H9 (cell line): ENCODE measurements around the gene SLC12A2. TPM values are rescaled to one million over a fixed set of nuclear protein-coding genes. Genes with fewer than 3 reads are reported as not detected.

Experiments used
- DNase-seq: peaks from one replicate; pipeline ENCODE4 v3.0.0-alpha.2; 2017
- H2AFZ ChIP-seq: one replicate; pipeline ENCODE4 v1.6.1; 2013; ENCODE audit warnings: mild to moderate bottlenecking, low read length, control low read depth, moderate library complexity
- H2AK5ac ChIP-seq: 2 replicates; pipeline ENCODE4 v1.6.1; 2013; ENCODE audit warnings: low read length, control low read depth, mixed read lengths; ENCODE audit not compliant: insufficient read length
- H2BK120ac ChIP-seq: one replicate; pipeline ENCODE4 v1.6.1; 2013; ENCODE audit warnings: low read depth, mild to moderate bottlenecking, low read length, control low read depth, inconsistent platforms; ENCODE audit not compliant: poor library complexity, severe bottlenecking
- H2BK12ac ChIP-seq: 2 replicates; pipeline ENCODE4 v1.6.1; 2013; ENCODE audit warnings: low read length, control low read depth, mixed read lengths, low read depth; ENCODE audit not compliant: insufficient read length
- H2BK15ac ChIP-seq: 2 replicates; pipeline ENCODE4 v1.6.1; 2013; ENCODE audit warnings: low read depth, low read length, control low read depth
- H2BK20ac ChIP-seq: one replicate; pipeline ENCODE4 v1.6.1; 2013; ENCODE audit warnings: low read depth, mild to moderate bottlenecking, low read length, control low read depth, inconsistent platforms; ENCODE audit not compliant: poor library complexity, severe bottlenecking
- H2BK5ac ChIP-seq: 2 replicates; pipeline ENCODE4 v1.6.1; 2013; ENCODE audit warnings: low read length, control low read depth, mixed read lengths; ENCODE audit not compliant: insufficient read length
- H3K14ac ChIP-seq: 2 replicates; pipeline ENCODE4 v1.6.1; 2013; ENCODE audit warnings: low read length, control low read depth; ENCODE audit not compliant: insufficient read depth
- H3K18ac ChIP-seq: 2 replicates; pipeline ENCODE4 v1.6.1; 2013; ENCODE audit warnings: low read depth, mild to moderate bottlenecking, mixed read lengths, low read length, control low read depth; ENCODE audit not compliant: insufficient read length
- H3K23ac ChIP-seq: 2 replicates; pipeline ENCODE4 v1.6.1; 2013; ENCODE audit warnings: low read length, control low read depth, mixed read lengths, low read depth; ENCODE audit not compliant: insufficient read length
- H3K23me2 ChIP-seq: 2 replicates; pipeline ENCODE4 v1.6.1; 2013; ENCODE audit warnings: low read depth, mild to moderate bottlenecking, mixed read lengths, low read length, control low read depth; ENCODE audit not compliant: insufficient read length, poor library complexity, severe bottlenecking
- H3K27ac ChIP-seq: 2 replicates; pipeline ENCODE4 v1.5.1; 2013; ENCODE audit warnings: low read length, control low read depth, mixed read lengths, low read depth; ENCODE audit not compliant: insufficient read length
- H3K27me3 ChIP-seq: 2 replicates; pipeline ENCODE4 v1.6.1; 2013; ENCODE audit warnings: low read length, control low read depth, inconsistent platforms; ENCODE audit not compliant: insufficient read depth
- H3K4ac ChIP-seq: 2 replicates; pipeline ENCODE4 v1.6.1; 2013; ENCODE audit warnings: low read depth, mild to moderate bottlenecking, control low read depth, inconsistent platforms, low read length, moderate library complexity
- H3K4me1 ChIP-seq: 2 replicates; pipeline ENCODE4 v1.6.1; 2013; ENCODE audit warnings: low read length, control low read depth, inconsistent platforms; ENCODE audit not compliant: insufficient read depth
- H3K4me2 ChIP-seq: 2 replicates; pipeline ENCODE4 v1.6.1; 2013; ENCODE audit warnings: low read length, control low read depth, mixed read lengths; ENCODE audit not compliant: insufficient read length, insufficient read depth
- H3K56ac ChIP-seq: 2 replicates; pipeline ENCODE4 v1.6.1; 2013; ENCODE audit warnings: low read depth, mild to moderate bottlenecking, mixed read lengths, low read length, control low read depth; ENCODE audit not compliant: insufficient read length
- H3K79me1 ChIP-seq: 2 replicates; pipeline ENCODE4 v1.6.1; 2013; ENCODE audit warnings: low read depth, mild to moderate bottlenecking, moderate library complexity, low read length, control low read depth, inconsistent platforms; ENCODE audit not compliant: insufficient read depth, poor library complexity, severe bottlenecking
- H3K79me2 ChIP-seq: 2 replicates; pipeline ENCODE4 v1.6.1; 2013; ENCODE audit warnings: low read length, control low read depth, inconsistent platforms; ENCODE audit not compliant: insufficient read depth
- H3K9ac ChIP-seq: 2 replicates; pipeline ENCODE4 v1.6.1; 2013; ENCODE audit warnings: low read length, control low read depth, mixed read lengths; ENCODE audit not compliant: insufficient read length; ENCODE audit errors: extremely low read depth
- H3K9me3 ChIP-seq: one replicate; pipeline ENCODE4 v1.6.1; 2013; ENCODE audit warnings: low read depth, low read length, inconsistent platforms; ENCODE audit not compliant: control insufficient read depth
- H3T11ph ChIP-seq: one replicate; pipeline ENCODE4 v1.6.1; 2013; ENCODE audit warnings: mild to moderate bottlenecking, low read length, control low read depth, inconsistent platforms
- H4K20me1 ChIP-seq: one replicate; pipeline ENCODE4 v1.6.1; 2013; ENCODE audit not compliant: control insufficient read depth, insufficient read length, insufficient read depth
- H4K5ac ChIP-seq: 2 replicates; pipeline ENCODE4 v1.6.1; 2013; ENCODE audit warnings: low read depth, mild to moderate bottlenecking, mixed read lengths, low read length, control low read depth; ENCODE audit not compliant: insufficient read length
- H4K8ac ChIP-seq: replicated peaks from 2 replicates; pipeline ENCODE4 v1.6.1; 2013; ENCODE audit warnings: low read length, control low read depth, mixed read lengths, low read depth; ENCODE audit not compliant: insufficient read length
- H4K91ac ChIP-seq: 2 replicates; pipeline ENCODE4 v1.6.1; 2013; ENCODE audit warnings: low read depth, mild to moderate bottlenecking, moderate library complexity, mixed read lengths, low read length, control low read depth; ENCODE audit not compliant: insufficient read length
- H3K27ac Mint-ChIP-seq, 3 experiments: 2 replicates in 2 of 3; 3 replicates in 1 of 3; pipeline ENCODE4 v1.8.0; 2020 to 2021; ENCODE audit warnings: mixed read lengths in 3 of 3, mild to moderate bottlenecking in 1 of 3, moderate library complexity in 1 of 3
- H3K27me3 Mint-ChIP-seq: 2 replicates; pipeline ENCODE4 v1.8.0; 2021; ENCODE audit warnings: low read depth, mild to moderate bottlenecking, moderate library complexity, mixed read lengths
- H3K36me3 Mint-ChIP-seq, 3 experiments: 2 replicates in 2 of 3; 3 replicates in 1 of 3; pipeline ENCODE4 v1.8.0; 2020 to 2021; ENCODE audit warnings: low read depth in 3 of 3, mixed read lengths in 3 of 3; ENCODE audit not compliant: insufficient read depth in 1 of 3
- H3K4me1 Mint-ChIP-seq, 2 experiments: 2 replicates each; pipeline ENCODE4 v1.8.0; 2020; ENCODE audit warnings: mixed read lengths in 2 of 2
- H3K4me3 Mint-ChIP-seq, 2 experiments: 2 replicates in 1 of 2; 3 replicates in 1 of 2; pipeline ENCODE4 v1.8.0; 2020 to 2021; ENCODE audit warnings: mild to moderate bottlenecking in 2 of 2, mixed read lengths in 2 of 2, moderate library complexity in 1 of 2
- H3K9me3 Mint-ChIP-seq, 2 experiments: 2 replicates in 1 of 2; 3 replicates in 1 of 2; pipeline ENCODE4 v1.8.0; 2020; ENCODE audit warnings: mild to moderate bottlenecking in 2 of 2, mixed read lengths in 2 of 2, moderate library complexity in 1 of 2
- CTCF ChIP-seq: fragments of 200-600 bp; sonication (generic); conservative IDR thresholded peaks from 3 replicates; pipeline ENCODE4 v1.8.0; 2021; ENCODE audit warnings: antibody characterized with exemption, mild to moderate bottlenecking
- WGBS: extraction: QIAGEN DNeasy Blood & Tissue Kit; methylation state at CpG from one replicate; pipeline ENCODE4 v1.1.7; 2013; ENCODE audit warnings: missing lambda C conversion rate, low lambda C conversion rate, mixed read lengths; ENCODE audit not compliant: insufficient read length; ENCODE audit errors: extremely low coverage; 5-methylcytosine and 5-hydroxymethylcytosine counted together
- total RNA-seq: library from RNA; stranded (reverse); gene quantifications from 2 replicates; pipeline ENCODE4 v1.2.1, GENCODE V29; 2021

Gene SLC12A2
- total RNA-seq, 1 experiment from 2014 or later, result 17.9 TPM

- H3K18ac ChIP-seq, result no peak overlapping the region
- WGBS, result no CpG with 5 or more reads among the region's 1 CpG
- Mint-ChIP-seq H3K27me3 (no peaks in the 10 kb centered on the region), H3K27ac (no peak overlapping the region), H3K4me1 (no peaks in the 10 kb centered on the region), H3K36me3 (peaks cover 3 to 7% (median 5%) of the 10 kb centered on the region in 3 experiments; a peak in 5 of 7 replicates), H3K4me3 (no peak overlapping the region), H3K9me3 (no peaks in the 10 kb centered on the region)
- H3K56ac ChIP-seq, result no peak overlapping the region
- H3K23ac ChIP-seq, result no peak overlapping the region
- H3K23me2 ChIP-seq, result no peaks in the 10 kb centered on the region
- H3T11ph ChIP-seq, result no peak overlapping the region
- no peak for TF ChIP-seq CTCF
- no peak overlapping the region for H3K14ac ChIP-seq
- no peak overlapping the region for H4K91ac ChIP-seq
- H2BK120ac ChIP-seq, result no peak overlapping the region
- DNase-seq, result no peak
- H4K5ac ChIP-seq, result no peak overlapping the region
- H3K27me3 ChIP-seq, result no peaks in the 10 kb centered on the region
- H2BK15ac ChIP-seq, result no peak overlapping the region
- H3K27ac ChIP-seq, result no peak overlapping the region
- H2AK5ac ChIP-seq, result no peak overlapping the region
- H3K4me1 ChIP-seq, result no peaks in the 10 kb centered on the region
- H3K9ac ChIP-seq, result no peak overlapping the region
- H2AFZ ChIP-seq, result no peak overlapping the region
- no peak overlapping the region for H2BK20ac ChIP-seq
- no peak overlapping the region for H2BK5ac ChIP-seq
- H3K9me3 ChIP-seq, result no peaks in the 10 kb centered on the region
- no peak overlapping the region for H3K4me2 ChIP-seq
- no peak overlapping the region for H3K4ac ChIP-seq
- H3K79me2 ChIP-seq, result no peaks in the 10 kb centered on the region
- no peak overlapping the region for H4K8ac ChIP-seq
- H3K79me1 ChIP-seq, result no peaks in the 10 kb centered on the region
- H4K20me1 ChIP-seq, result no peaks in the 10 kb centered on the region
- H2BK12ac ChIP-seq, result no peak overlapping the region
These were observed 48.9 kb downstream of the SLC12A2 start for GRCh38 chr5:128132499-128132898.
